HepG2 (cell line): ENCODE results near the gene CDC37L1. TPM values are rescaled to one million over a fixed set of nuclear protein-coding genes. Genes with fewer than 3 reads are reported as not detected.

Source experiments
- AGO2 ChIP-seq: fragments of 200-400 bp; formaldehyde crosslinking; optimal IDR thresholded peaks from 2 replicates; pipeline ENCODE3; 2017; ENCODE audit warnings: mild to moderate bottlenecking, low read depth, low read length, moderate library complexity
- ARHGAP35 ChIP-seq: sonication (generic); formaldehyde crosslinking; IDR thresholded peaks from 2 replicates; pipeline ENCODE4 v1.9.0; 2022; ENCODE audit warnings: mild to moderate bottlenecking, inconsistent platforms, moderate library complexity, missing genetic modification reagents, borderline replicate concordance
- CBX1 ChIP-seq: IDR thresholded peaks from one replicate; pipeline ENCODE4 v1.6.1; 2016; ENCODE audit warnings: antibody characterized with exemption, low read depth
- FOXA1 ChIP-seq, 2 experiments: fragments of 450-650 bp in 1 of 2; sonication (generic) in 1 of 2; formaldehyde crosslinking in 1 of 2; IDR thresholded peaks; 2 replicates each; pipeline versions ENCODE4 v1.4.0 to v1.6.1; 2016 to 2020; ENCODE audit warnings: missing genetic modification reagents in 1 of 2
- GABPA ChIP-seq, 2 experiments: IDR thresholded peaks; 2 replicates each; pipeline ENCODE4 v1.6.1; 2011 to 2016; ENCODE audit warnings: low read depth in 2 of 2, low read length in 1 of 2, missing biosample characterization in 1 of 2, missing genetic modification characterization in 1 of 2
- HES4 ChIP-seq: sonication (generic); formaldehyde crosslinking; IDR thresholded peaks from 2 replicates; pipeline ENCODE4 v1.9.0; 2021; ENCODE audit warnings: mild to moderate bottlenecking, missing genetic modification reagents, borderline replicate concordance
- HMGXB4 ChIP-seq, 2 experiments: sonication (generic) in 1 of 2; formaldehyde crosslinking in 1 of 2; IDR thresholded peaks; 2 replicates each; pipeline versions ENCODE4 v1.4.0 to v1.6.1; 2018 to 2020; ENCODE audit warnings: missing genetic modification reagents in 2 of 2, borderline replicate concordance in 1 of 2, low read depth in 1 of 2, mild to moderate bottlenecking in 1 of 2, missing biosample characterization in 1 of 2
- KLF16 ChIP-seq, 2 experiments: sonication (generic) in 1 of 2; formaldehyde crosslinking in 1 of 2; IDR thresholded peaks; 2 replicates each; pipeline versions ENCODE4 v1.6.1 to v1.8.0; 2016 to 2023; ENCODE audit warnings: missing genetic modification reagents in 2 of 2, missing compliant biosample characterization in 1 of 2
- MAFG ChIP-seq: sonication (generic); formaldehyde crosslinking; IDR thresholded peaks from 2 replicates; pipeline ENCODE4 v1.5.1; 2020; ENCODE audit warnings: mild to moderate bottlenecking, missing genetic modification reagents
- PATZ1 ChIP-seq: sonication (generic); formaldehyde crosslinking; IDR thresholded peaks from 2 replicates; pipeline ENCODE4 v1.4.0; 2020; ENCODE audit warnings: missing genetic modification reagents
- PAX8 ChIP-seq: sonication (generic); formaldehyde crosslinking; IDR thresholded peaks from 2 replicates; pipeline ENCODE4 v1.8.0; 2022; ENCODE audit warnings: mild to moderate bottlenecking, missing genetic modification reagents, borderline replicate concordance
- PCBP1 ChIP-seq: fragments of 200-400 bp; formaldehyde crosslinking; IDR thresholded peaks from 2 replicates; pipeline ENCODE4 v1.6.1; 2017; ENCODE audit warnings: mild to moderate bottlenecking, low read depth, low read length, borderline replicate concordance
- PITX1 ChIP-seq: sonication (generic); formaldehyde crosslinking; IDR thresholded peaks from 2 replicates; pipeline ENCODE4 v1.5.1; 2020; ENCODE audit warnings: mild to moderate bottlenecking, missing genetic modification reagents
- PPARG ChIP-seq: conservative IDR thresholded peaks from 2 replicates; pipeline ENCODE4 v1.6.1; 2016; ENCODE audit warnings: missing biosample characterization, missing genetic modification reagents
- SP2 ChIP-seq: sonication (generic); formaldehyde crosslinking; IDR thresholded peaks from 2 replicates; pipeline ENCODE4 v1.5.1; 2020; ENCODE audit warnings: mild to moderate bottlenecking, missing genetic modification reagents
- ZNF263 ChIP-seq: sonication (generic); formaldehyde crosslinking; IDR thresholded peaks from 2 replicates; pipeline ENCODE4 v1.4.0; 2020; ENCODE audit warnings: missing genetic modification reagents
- ZNF33A ChIP-seq: sonication (generic); formaldehyde crosslinking; IDR thresholded peaks from 2 replicates; pipeline ENCODE4 v1.5.1; 2020; ENCODE audit warnings: missing genetic modification reagents, mild to moderate bottlenecking, moderate library complexity, borderline replicate concordance
- ZNF878 ChIP-seq: sonication (generic); formaldehyde crosslinking; IDR thresholded peaks from 2 replicates; pipeline ENCODE4 v1.8.1; 2023; ENCODE audit warnings: mild to moderate bottlenecking, missing genetic modification reagents, moderate library complexity
- polyA plus RNA-seq, 8 experiments: library from polyadenylated mRNA; depleted of rRNA in 3 of 8; stranded (reverse) in 7 of 8; unstranded in 1 of 8; fragments of >200 nt; fragmentation: Illumina TruSeq in 4 of 8; extraction: Trizol in 4 of 8; gene quantifications; 2 replicates each; pipeline versions ENCODE4 v1.2.1 to v1.2.3, GENCODE V29; 2011 to 2016; ENCODE audit warnings: low read depth in 4 of 8, missing spikeins in 1 of 8, mixed read lengths in 1 of 8; ENCODE audit not compliant: insufficient read depth in 1 of 8
- total RNA-seq, 5 experiments: library from RNA; depleted of rRNA; stranded (reverse); fragments of >200 nt; fragmentation: Illumina TruSeq; extraction: Trizol; gene quantifications; 2 replicates each; pipeline ENCODE4 v1.2.3, GENCODE V29; 2016; ENCODE audit warnings: low read depth in 1 of 5
- TF ChIP-seq, protein P1 (sequence below): sonication (generic); formaldehyde crosslinking; IDR thresholded peaks from 2 replicates; pipeline ENCODE4 v1.8.1; 2023; ENCODE audit warnings: mild to moderate bottlenecking, missing genetic modification reagents
- TF ChIP-seq, protein P2 (sequence below): sonication (generic); formaldehyde crosslinking; conservative IDR thresholded peaks from 2 replicates; pipeline ENCODE4 v1.4.0; 2020; ENCODE audit warnings: missing genetic modification reagents

CDC37L1 gene
- total and polyA plus RNA-seq, 2 of the 13 experiments (the other 11 are each of a cell fraction or from before 2014, with no cell fraction given), result 5.5 to 17.0 TPM

DNA sequence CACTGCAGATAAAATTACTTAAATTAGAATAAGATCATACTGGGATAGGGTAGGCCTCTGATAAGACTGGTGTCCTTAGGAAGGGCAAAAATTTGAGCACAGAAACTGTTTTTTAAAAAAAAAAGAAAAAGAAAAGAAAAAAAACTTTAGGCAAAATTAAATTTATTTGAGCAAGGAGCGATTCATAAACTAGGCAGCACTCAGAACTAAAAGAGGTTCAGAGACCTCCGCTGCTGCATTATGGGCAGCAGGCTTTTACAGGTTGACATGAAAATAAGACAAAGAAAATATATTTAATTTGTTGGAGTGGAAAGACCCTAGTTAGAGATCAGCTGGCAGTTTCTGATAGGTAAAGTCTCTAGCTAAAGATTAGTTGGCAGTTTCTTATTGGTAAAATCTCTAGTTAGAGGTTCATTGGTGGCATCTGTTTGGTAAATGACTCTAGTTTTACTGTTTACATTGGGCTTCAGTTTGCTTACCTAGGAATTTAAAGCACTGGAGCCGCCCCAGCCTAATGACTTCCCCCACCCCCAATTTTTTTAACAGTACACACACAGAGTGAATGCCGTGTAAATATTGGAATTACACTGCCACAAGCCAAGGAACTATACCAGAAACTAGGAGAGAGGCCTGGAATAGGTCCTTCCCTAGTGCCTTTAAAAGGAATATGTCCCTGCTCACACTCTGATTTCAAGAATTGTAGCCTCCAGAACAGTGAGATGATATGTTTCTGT, 21.8 kb upstream of the CDC37L1 start (continued):
- TF ChIP-seq ARHGAP35 (CRISPR knock-in tag), result no peak
- no peak for TF ChIP-seq HMGXB4 (CRISPR knock-in tag; IDR thresholded peaks at IDR 0.05; ENCODE audit: borderline replicate concordance in 1 of 2, low read depth in 1 of 2)
- TF ChIP-seq HES4 (CRISPR knock-in tag), result no peak
- peak; percentile 94 for TF ChIP-seq PATZ1 (CRISPR knock-in tag)
- TF ChIP-seq MAFG, result no peak
- peak; percentile 46; the same call in 1 of the 2 replicates for TF ChIP-seq ZNF878 (CRISPR knock-in tag)
- TF ChIP-seq PCBP1, result no peak
- TF ChIP-seq CBX1, result no peak
- no peak for TF ChIP-seq AGO2
- no peak for TF ChIP-seq GABPA (IDR thresholded peaks at IDR 0.05; ENCODE audit: low read depth, low read length)
- no peak for TF ChIP-seq GABPA (CRISPR knock-in tag; IDR thresholded peaks at IDR 0.05; ENCODE audit: low read depth)
- no peak for TF ChIP-seq ZNF33A
- TF ChIP-seq, protein P1, sequence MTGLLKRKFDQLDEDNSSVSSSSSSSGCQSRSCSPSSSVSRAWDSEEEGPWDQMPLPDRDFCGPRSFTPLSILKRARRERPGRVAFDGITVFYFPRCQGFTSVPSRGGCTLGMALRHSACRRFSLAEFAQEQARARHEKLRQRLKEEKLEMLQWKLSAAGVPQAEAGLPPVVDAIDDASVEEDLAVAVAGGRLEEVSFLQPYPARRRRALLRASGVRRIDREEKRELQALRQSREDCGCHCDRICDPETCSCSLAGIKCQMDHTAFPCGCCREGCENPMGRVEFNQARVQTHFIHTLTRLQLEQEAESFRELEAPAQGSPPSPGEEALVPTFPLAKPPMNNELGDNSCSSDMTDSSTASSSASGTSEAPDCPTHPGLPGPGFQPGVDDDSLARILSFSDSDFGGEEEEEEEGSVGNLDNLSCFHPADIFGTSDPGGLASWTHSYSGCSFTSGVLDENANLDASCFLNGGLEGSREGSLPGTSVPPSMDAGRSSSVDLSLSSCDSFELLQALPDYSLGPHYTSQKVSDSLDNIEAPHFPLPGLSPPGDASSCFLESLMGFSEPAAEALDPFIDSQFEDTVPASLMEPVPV (CRISPR knock-in tag), result 0 out of 2 replicates have a peak, but pooled peaks have one; percentile 23
- no peak for TF ChIP-seq PPARG (CRISPR knock-in tag)
- TF ChIP-seq KLF16 (CRISPR knock-in tag; IDR thresholded peaks at IDR 0.05), result no peak
- TF ChIP-seq, protein P2, sequence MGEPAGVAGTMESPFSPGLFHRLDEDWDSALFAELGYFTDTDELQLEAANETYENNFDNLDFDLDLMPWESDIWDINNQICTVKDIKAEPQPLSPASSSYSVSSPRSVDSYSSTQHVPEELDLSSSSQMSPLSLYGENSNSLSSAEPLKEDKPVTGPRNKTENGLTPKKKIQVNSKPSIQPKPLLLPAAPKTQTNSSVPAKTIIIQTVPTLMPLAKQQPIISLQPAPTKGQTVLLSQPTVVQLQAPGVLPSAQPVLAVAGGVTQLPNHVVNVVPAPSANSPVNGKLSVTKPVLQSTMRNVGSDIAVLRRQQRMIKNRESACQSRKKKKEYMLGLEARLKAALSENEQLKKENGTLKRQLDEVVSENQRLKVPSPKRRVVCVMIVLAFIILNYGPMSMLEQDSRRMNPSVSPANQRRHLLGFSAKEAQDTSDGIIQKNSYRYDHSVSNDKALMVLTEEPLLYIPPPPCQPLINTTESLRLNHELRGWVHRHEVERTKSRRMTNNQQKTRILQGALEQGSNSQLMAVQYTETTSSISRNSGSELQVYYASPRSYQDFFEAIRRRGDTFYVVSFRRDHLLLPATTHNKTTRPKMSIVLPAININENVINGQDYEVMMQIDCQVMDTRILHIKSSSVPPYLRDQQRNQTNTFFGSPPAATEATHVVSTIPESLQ (CRISPR knock-in tag), result no peak
- TF ChIP-seq PAX8 (CRISPR knock-in tag), result no peak
- no peak for TF ChIP-seq SP2 (CRISPR knock-in tag)
- peak; percentile 100 for TF ChIP-seq PITX1 (CRISPR knock-in tag)
- TF ChIP-seq ZNF263 (CRISPR knock-in tag), result no peak
- no peak for TF ChIP-seq FOXA1 (IDR thresholded peaks at IDR 0.05)
- peak; percentile 80 for TF ChIP-seq FOXA1 (CRISPR knock-in tag; IDR thresholded peaks at IDR 0.05)
